Mesenchymal stem cell (in vitro differentiated cells and primary cell): ENCODE measurements around the gene VCAN.

Source experiments
- DNase-seq: peaks from one replicate; pipeline ENCODE4 v3.0.0-alpha.2; 2013
- H2AFZ ChIP-seq: one replicate; pipeline ENCODE4 v1.6.1; 2013; ENCODE audit warnings: low read depth, mild to moderate bottlenecking, control low read depth, inconsistent platforms, low read length, moderate library complexity
- H2AK5ac ChIP-seq: 2 replicates; pipeline ENCODE4 v1.6.1; 2013; ENCODE audit warnings: low read length, moderate library complexity, mild to moderate bottlenecking, inconsistent platforms; ENCODE audit not compliant: severe bottlenecking
- H2BK120ac ChIP-seq: one replicate; pipeline ENCODE4 v1.6.1; 2013; ENCODE audit warnings: low read depth, mild to moderate bottlenecking, inconsistent platforms, low read length, moderate library complexity
- H2BK12ac ChIP-seq, 2 experiments: one replicate each; pipeline ENCODE4 v1.6.1; 2013; ENCODE audit warnings: inconsistent platforms in 2 of 2, low read length in 2 of 2, mild to moderate bottlenecking in 2 of 2, moderate library complexity in 2 of 2, control low read depth in 1 of 2
- H2BK15ac ChIP-seq: one replicate; pipeline ENCODE4 v1.6.1; 2013; ENCODE audit warnings: mild to moderate bottlenecking, low read depth, inconsistent platforms; ENCODE audit not compliant: poor library complexity, severe bottlenecking
- H2BK5ac ChIP-seq: 2 replicates; pipeline ENCODE4 v1.6.1; 2013; ENCODE audit warnings: low read depth, mild to moderate bottlenecking, low read length, control low read depth, inconsistent platforms; ENCODE audit not compliant: poor library complexity, severe bottlenecking
- H3K14ac ChIP-seq, 2 experiments: one replicate each; pipeline ENCODE4 v1.6.1; 2013; ENCODE audit warnings: inconsistent platforms in 2 of 2, low read length in 2 of 2, control low read depth in 1 of 2, mild to moderate bottlenecking in 1 of 2, moderate library complexity in 1 of 2
- H3K18ac ChIP-seq, 2 experiments: one replicate each; pipeline ENCODE4 v1.6.1; 2013; ENCODE audit warnings: inconsistent platforms in 2 of 2, low read length in 2 of 2, control low read depth in 1 of 2, low read depth in 1 of 2, mild to moderate bottlenecking in 1 of 2
- H3K23ac ChIP-seq, 2 experiments: one replicate each; pipeline ENCODE4 v1.6.1; 2013; ENCODE audit warnings: inconsistent platforms in 2 of 2, low read length in 2 of 2, mild to moderate bottlenecking in 2 of 2, moderate library complexity in 2 of 2, control low read depth in 1 of 2
- H3K27ac ChIP-seq: 2 replicates; pipeline ENCODE4 v1.5.1; 2013; ENCODE audit warnings: mild to moderate bottlenecking, moderate library complexity, low read length, control low read depth, inconsistent platforms; ENCODE audit not compliant: poor library complexity, severe bottlenecking
- H3K27me3 ChIP-seq, 2 experiments: 2 replicates each; pipeline versions ENCODE4 v1.6.1 to v1.7.0; 2013; ENCODE audit warnings: low read length in 2 of 2, mild to moderate bottlenecking in 2 of 2, moderate library complexity in 2 of 2, control low read depth in 1 of 2, inconsistent platforms in 1 of 2; ENCODE audit not compliant: control insufficient read depth in 1 of 2, insufficient read depth in 1 of 2
- H3K36me3 ChIP-seq, 2 experiments: 2 replicates each; pipeline versions ENCODE4 v1.6.1 to v1.7.0; 2013; ENCODE audit warnings: low read length in 2 of 2, control low read depth in 1 of 2, inconsistent platforms in 1 of 2, low read depth in 1 of 2, mild to moderate bottlenecking in 1 of 2; ENCODE audit not compliant: insufficient read depth in 2 of 2, control insufficient read depth in 1 of 2
- H3K4ac ChIP-seq, 2 experiments: one replicate each; pipeline ENCODE4 v1.6.1; 2013; ENCODE audit warnings: inconsistent platforms in 2 of 2, low read length in 2 of 2, mild to moderate bottlenecking in 2 of 2, moderate library complexity in 2 of 2, control low read depth in 1 of 2, low read depth in 1 of 2
- H3K4me1 ChIP-seq: 2 replicates; pipeline ENCODE4 v1.6.1; 2013; ENCODE audit warnings: low read depth, low read length, control low read depth; ENCODE audit not compliant: control insufficient read depth, insufficient read depth
- H3K4me2 ChIP-seq: 2 replicates; pipeline ENCODE4 v1.6.1; 2013; ENCODE audit warnings: low read length, mild to moderate bottlenecking, inconsistent platforms; ENCODE audit not compliant: poor library complexity, severe bottlenecking
- H3K4me3 ChIP-seq, 2 experiments: 2 replicates each; pipeline versions ENCODE4 v1.5.1 to v1.7.0; 2013; ENCODE audit warnings: low read length in 2 of 2, mild to moderate bottlenecking in 2 of 2, control low read depth in 1 of 2, low read depth in 1 of 2; ENCODE audit not compliant: insufficient read depth in 1 of 2
- H3K79me1 ChIP-seq: replicated peaks from 2 replicates; pipeline ENCODE4 v1.6.1; 2013; ENCODE audit warnings: mild to moderate bottlenecking, control low read depth, low read length, inconsistent platforms; ENCODE audit not compliant: poor library complexity, severe bottlenecking
- H3K9ac ChIP-seq: 2 replicates; pipeline ENCODE4 v1.7.0; 2013; ENCODE audit warnings: mild to moderate bottlenecking, low read length, moderate library complexity
- H3K9me3 ChIP-seq: 2 replicates; pipeline ENCODE4 v1.7.0; 2013; ENCODE audit warnings: mild to moderate bottlenecking, low read length; ENCODE audit not compliant: control insufficient read depth
- H4K8ac ChIP-seq: one replicate; pipeline ENCODE4 v1.6.1; 2013; ENCODE audit warnings: inconsistent platforms, mild to moderate bottlenecking, low read length, moderate library complexity
- H4K91ac ChIP-seq: one replicate; pipeline ENCODE4 v1.6.1; 2013; ENCODE audit warnings: mild to moderate bottlenecking, low read length, inconsistent platforms
- WGBS: methylation state at CpG from one replicate; pipeline ENCODE4 v1.1.7; 2013; ENCODE audit warnings: mixed read lengths; 5-methylcytosine and 5-hydroxymethylcytosine counted together

VCAN gene

GRCh38 chr5:83563631-83564030, 92.1 kb downstream of the VCAN start:
- no peak overlapping the region for H3K4ac ChIP-seq
- 87% methylated on average over 7 of the region's 7 CpGs for WGBS
- no peak for DNase-seq
- H3K36me3 ChIP-seq = peaks cover 7 to 73% of the 10 kb centered on the region in 2 experiments
- no peak overlapping the region for H2BK12ac ChIP-seq
- H2AFZ ChIP-seq = no peak overlapping the region
- no peak overlapping the region for H3K4me2 ChIP-seq
- H3K14ac ChIP-seq = no peak overlapping the region
- H4K8ac ChIP-seq = no peak overlapping the region
- H3K27ac ChIP-seq = peak overlapping the region; percentile 24
- peak overlapping the region in 1 of 2 experiments; percentile 4 for H3K4me3 ChIP-seq
- H3K9me3 ChIP-seq = no peaks in the 10 kb centered on the region
- H2AK5ac ChIP-seq = peak overlapping the region; percentile 15
- no peak overlapping the region for H2BK120ac ChIP-seq
- peak overlapping the region; percentile 84 for H3K9ac ChIP-seq
- H2BK5ac ChIP-seq = no peak overlapping the region
- H4K91ac ChIP-seq = no peak overlapping the region
- H3K27me3 ChIP-seq = no peaks in the 10 kb centered on the region
- H3K18ac ChIP-seq = no peak overlapping the region
- H3K4me1 ChIP-seq = peaks cover 4% of the 10 kb centered on the region
- H3K79me1 ChIP-seq = peaks cover 6% of the 10 kb centered on the region
- H2BK15ac ChIP-seq = no peak overlapping the region
- no peak overlapping the region for H3K23ac ChIP-seq

DNA sequence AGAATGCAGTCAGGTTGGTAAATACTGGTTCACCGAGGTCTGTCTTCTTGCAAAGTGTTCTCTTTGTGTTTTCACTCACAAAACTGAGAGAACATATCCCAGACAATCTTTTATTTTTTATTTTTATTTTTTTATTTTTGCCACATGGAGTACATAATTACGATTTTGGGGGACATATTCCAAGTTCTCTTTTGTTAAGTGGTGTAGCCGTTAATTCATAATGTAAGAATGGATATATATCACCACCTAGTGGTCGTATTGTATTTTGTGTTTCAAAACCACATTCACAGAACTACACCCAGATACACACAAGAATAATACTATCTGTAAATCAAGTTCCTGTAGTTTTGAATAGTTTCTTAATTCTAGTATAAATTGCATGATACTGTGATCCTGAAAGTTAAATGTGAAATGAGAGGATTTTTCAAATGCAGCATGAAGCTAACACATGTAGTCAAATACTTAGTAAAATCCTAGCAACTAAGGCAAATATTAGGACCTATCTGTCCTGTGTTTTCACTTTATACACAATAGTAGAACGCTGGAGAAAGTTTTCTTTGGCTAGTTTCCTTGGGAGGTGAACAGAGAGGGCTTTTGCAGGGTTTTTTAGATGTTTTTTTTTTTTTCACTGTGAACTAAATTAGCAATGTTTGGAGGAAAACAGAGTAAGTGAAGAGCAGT, 92.7 kb downstream of the VCAN start:
- H3K27ac ChIP-seq = peak overlapping the region; percentile 24
- no peak overlapping the region for H2BK12ac ChIP-seq
- H3K9me3 ChIP-seq = no peaks in the 10 kb centered on the region
- H3K18ac ChIP-seq = no peak overlapping the region
- H4K8ac ChIP-seq = no peak overlapping the region
- no peak overlapping the region for H3K4ac ChIP-seq
- no peak overlapping the region for H3K23ac ChIP-seq
- no peak overlapping the region for H3K14ac ChIP-seq
- H3K36me3 ChIP-seq = peaks cover 7 to 74% of the 10 kb centered on the region in 2 experiments
- no peak overlapping the region for H4K91ac ChIP-seq
- H2AK5ac ChIP-seq = no peak overlapping the region
- no peak overlapping the region for H2BK15ac ChIP-seq
- H3K4me2 ChIP-seq = no peak overlapping the region
- H2BK5ac ChIP-seq = no peak overlapping the region
- WGBS = 25% methylated on average over 1 of the region's 5 CpGs
- H3K4me3 ChIP-seq = no peak overlapping the region
- no peak overlapping the region for H2BK120ac ChIP-seq
- H3K9ac ChIP-seq = peak overlapping the region; percentile 84
- peaks cover 8% of the 10 kb centered on the region for H3K79me1 ChIP-seq
- H3K4me1 ChIP-seq = peaks cover 4% of the 10 kb centered on the region
- no peak overlapping the region for H2AFZ ChIP-seq
- DNase-seq = peak; percentile 60
- H3K27me3 ChIP-seq = no peaks in the 10 kb centered on the region

GRCh38 chr5:83567741-83568140, 96.2 kb downstream of the VCAN start:
- no peak for DNase-seq
- Histone ChIP-seq H3K18ac (no peak overlapping the region), H3K27me3 (no peaks in the 10 kb centered on the region), H2AK5ac (peak overlapping the region; percentile 95), H3K4me2 (no peak overlapping the region), H2AFZ (no peak overlapping the region), H3K9me3 (no peaks in the 10 kb centered on the region), H3K4me1 (no peaks in the 10 kb centered on the region), H3K36me3 (peaks cover 4 to 77% of the 10 kb centered on the region in 2 experiments), H2BK12ac (no peak overlapping the region), H2BK15ac (no peak overlapping the region), H3K79me1 (peaks cover 3% of the 10 kb centered on the region), H4K8ac (no peak overlapping the region), H3K4me3 (peak overlapping the region in 1 of 2 experiments; percentile 20), H3K9ac (peak overlapping the region; percentile 79), H3K23ac (no peak overlapping the region), H3K4ac (no peak overlapping the region), H2BK5ac (peak overlapping the region; percentile 1), H2BK120ac (no peak overlapping the region), H3K14ac (no peak overlapping the region), H3K27ac (peak overlapping the region; percentile 91), H4K91ac (no peak overlapping the region)
- no CpG with 5 or more reads among the region's 2 CpGs for WGBS

DNA sequence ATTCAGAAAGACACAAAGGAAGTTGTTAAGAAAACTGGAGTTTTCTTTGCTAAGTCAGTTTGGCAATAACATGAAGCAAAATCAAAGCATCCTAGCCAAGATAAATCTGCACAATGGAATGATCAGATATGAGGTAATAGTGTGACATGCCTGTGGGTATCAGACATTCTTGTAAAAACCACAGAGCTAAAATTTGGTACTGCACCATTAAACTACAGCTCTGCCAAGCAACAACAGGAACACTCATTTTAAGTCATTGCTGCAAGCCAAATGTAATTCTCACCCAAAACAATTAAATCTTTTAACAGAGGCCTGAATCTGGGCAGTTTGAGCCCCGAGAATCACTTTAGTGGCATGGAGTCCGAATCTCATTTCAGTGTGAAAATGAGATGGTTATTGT, 96.6 kb downstream of the VCAN start:
- H4K8ac ChIP-seq = no peak overlapping the region
- H3K27ac ChIP-seq = peak overlapping the region; percentile 86
- H3K4me1 ChIP-seq = no peaks in the 10 kb centered on the region
- WGBS = 75% methylated on average over 2 of the region's 2 CpGs
- H2BK12ac ChIP-seq = no peak overlapping the region
- no peak overlapping the region for H2BK15ac ChIP-seq
- H3K4me3 ChIP-seq = no peak overlapping the region
- H2AFZ ChIP-seq = no peak overlapping the region
- H3K9ac ChIP-seq = peak overlapping the region; percentile 79
- H3K23ac ChIP-seq = no peak overlapping the region
- no peaks in the 10 kb centered on the region for H3K27me3 ChIP-seq
- no peak overlapping the region for H2BK120ac ChIP-seq
- H4K91ac ChIP-seq = no peak overlapping the region
- peaks cover 4% of the 10 kb centered on the region for H3K79me1 ChIP-seq
- H2BK5ac ChIP-seq = no peak overlapping the region
- H3K36me3 ChIP-seq = peaks cover 4 to 76% of the 10 kb centered on the region in 2 experiments
- H3K4me2 ChIP-seq = no peak overlapping the region
- peak overlapping the region in 1 of 2 experiments; percentile 24 for H3K18ac ChIP-seq
- no peak overlapping the region for H3K14ac ChIP-seq
- H3K4ac ChIP-seq = no peak overlapping the region
- no peaks in the 10 kb centered on the region for H3K9me3 ChIP-seq
- DNase-seq = peak; percentile 72
- H2AK5ac ChIP-seq = no peak overlapping the region
